ENCODE results near the gene SIK3.

SIK3 gene

GRCh38 chr11:116856423-116856822 lies 241.8 kb downstream of the SIK3 start:
- TF ChIP-seq CTCF (IDR thresholded peaks at IDR 0.05), result no peak

- no peak for TF ChIP-seq CTCF (IDR thresholded peaks at IDR 0.05)
Measured at GRCh38 chr11:116855413-116855812, 242.8 kb downstream of the SIK3 start.

GRCh38 chr11:116853461-116854073 lies 244.7 kb downstream of the SIK3 start:
- no peak for TF ChIP-seq CTCF (IDR thresholded peaks at IDR 0.05)

- no peak for TF ChIP-seq CTCF (IDR thresholded peaks at IDR 0.05)
Measured at GRCh38 chr11:116852261-116853031, 245.8 kb downstream of the SIK3 start.

GRCh38 chr11:116851626-116852025 lies 246.6 kb downstream of the SIK3 start:
- no peak for TF ChIP-seq CTCF (IDR thresholded peaks at IDR 0.05)

GRCh38 chr11:116849486-116849885 lies 248.7 kb downstream of the SIK3 start:
- no peak for TF ChIP-seq CTCF (IDR thresholded peaks at IDR 0.05)

- TF ChIP-seq CTCF (IDR thresholded peaks at IDR 0.05), result no peak
Measured at GRCh38 chr11:116849060-116849459, 249.2 kb downstream of the SIK3 start.
